HG02840 (cell line): ENCODE data around the gene EIF4A3.
"Not testable (repeated sequence)": the region's sequence is repeated elsewhere in the genome, so short reads cannot be mapped to it uniquely, and the experiment has no call there.

Experiments
- ATAC-seq: cut with Tn5 transposase; IDR thresholded peaks from one replicate; pipeline ENCODE4 v1.9.1; 2021; ENCODE audit warnings: mild to moderate bottlenecking, moderate library complexity, moderate number of reproducible peaks; ENCODE audit not compliant: unreplicated experiment, low FRiP score

The EIF4A3 gene

DNA sequence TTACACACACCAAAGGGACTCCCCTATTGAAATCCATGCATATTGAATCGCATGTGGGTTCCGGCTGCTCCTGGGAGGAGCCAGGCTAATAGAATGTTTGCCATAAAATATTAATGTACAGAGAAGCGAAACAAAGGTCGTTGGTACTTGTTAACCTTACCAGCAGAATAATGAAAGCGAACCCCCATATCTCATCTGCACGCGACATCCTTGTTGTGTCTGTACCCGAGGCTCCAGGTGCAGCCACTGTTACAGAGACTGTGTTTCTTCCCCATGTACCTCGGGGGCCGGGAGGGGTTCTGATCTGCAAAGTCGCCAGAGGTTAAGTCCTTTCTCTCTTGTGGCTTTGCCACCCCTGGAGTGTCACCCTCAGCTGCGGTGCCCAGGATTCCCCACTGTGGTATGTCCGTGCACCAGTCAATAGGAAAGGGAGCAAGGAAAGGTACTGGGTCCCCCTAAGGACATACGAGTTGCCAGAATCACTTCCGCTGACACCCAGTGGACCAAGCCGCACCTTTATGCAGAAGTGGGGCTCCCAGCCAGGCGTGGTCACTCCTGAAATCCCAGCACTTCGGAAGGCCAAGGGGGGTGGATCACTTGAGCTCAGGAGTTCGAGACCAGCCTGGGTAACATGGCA, 43.4 kb downstream of the EIF4A3 start:
- ATAC-seq: no peak

DNA sequence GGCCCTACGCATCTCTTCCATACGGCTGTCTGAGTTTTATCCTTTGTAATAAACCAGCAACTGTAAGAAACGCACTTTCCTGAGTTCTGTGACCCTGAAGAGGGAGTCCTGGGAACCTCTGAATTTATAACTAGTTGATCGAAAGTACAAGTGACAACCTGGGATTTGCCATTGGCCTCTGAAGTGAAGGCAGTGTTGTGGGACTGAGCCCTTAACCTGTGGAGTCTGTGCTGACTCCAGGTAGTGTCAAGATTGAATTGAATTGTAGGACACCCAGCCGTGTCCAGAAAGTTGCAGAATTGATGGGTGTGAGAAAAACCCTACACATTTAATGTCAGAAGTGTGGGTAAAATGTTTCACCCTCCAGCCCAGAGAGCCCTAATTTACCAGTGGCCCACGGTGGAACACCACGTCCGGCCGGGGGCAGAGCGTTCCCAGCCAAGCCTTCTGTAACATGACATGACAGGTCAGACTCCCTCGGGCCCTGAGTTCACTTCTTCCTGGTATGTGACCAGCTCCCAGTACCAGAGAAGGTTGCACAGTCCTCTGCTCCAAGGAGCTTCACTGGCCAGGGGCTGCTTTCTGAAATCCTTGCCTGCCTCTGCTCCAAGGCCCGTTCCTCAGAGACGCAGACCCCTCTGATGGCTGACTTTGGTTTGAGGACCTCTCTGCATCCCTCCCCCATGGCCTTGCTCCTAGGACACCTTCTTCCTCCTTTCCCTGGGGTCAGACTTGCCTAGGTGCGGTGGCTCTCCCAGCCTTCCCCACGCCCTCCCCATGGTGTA, 44.1 kb downstream of the EIF4A3 start:
- no peak for ATAC-seq

DNA sequence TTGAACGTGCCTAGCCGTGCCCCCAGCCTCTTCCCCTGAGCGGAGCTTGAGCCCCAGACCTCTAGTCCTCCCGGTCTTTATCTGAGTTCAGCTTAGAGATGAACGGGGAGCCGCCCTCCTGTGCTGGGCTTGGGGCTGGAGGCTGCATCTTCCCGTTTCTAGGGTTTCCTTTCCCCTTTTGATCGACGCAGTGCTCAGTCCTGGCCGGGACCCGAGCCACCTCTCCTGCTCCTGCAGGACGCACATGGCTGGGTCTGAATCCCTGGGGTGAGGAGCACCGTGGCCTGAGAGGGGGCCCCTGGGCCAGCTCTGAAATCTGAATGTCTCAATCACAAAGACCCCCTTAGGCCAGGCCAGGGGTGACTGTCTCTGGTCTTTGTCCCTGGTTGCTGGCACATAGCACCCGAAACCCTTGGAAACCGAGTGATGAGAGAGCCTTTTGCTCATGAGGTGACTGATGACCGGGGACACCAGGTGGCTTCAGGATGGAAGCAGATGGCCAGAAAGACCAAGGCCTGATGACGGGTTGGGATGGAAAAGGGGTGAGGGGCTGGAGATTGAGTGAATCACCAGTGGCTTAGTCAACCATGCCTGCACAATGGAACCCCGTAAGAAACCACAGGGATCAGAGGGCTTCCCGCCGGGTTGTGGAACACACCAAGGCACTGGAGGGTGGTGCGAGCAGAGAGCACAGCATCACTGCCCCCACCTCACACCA, 44.8 kb downstream of the EIF4A3 start:
- ATAC-seq: peak; percentile 19

DNA sequence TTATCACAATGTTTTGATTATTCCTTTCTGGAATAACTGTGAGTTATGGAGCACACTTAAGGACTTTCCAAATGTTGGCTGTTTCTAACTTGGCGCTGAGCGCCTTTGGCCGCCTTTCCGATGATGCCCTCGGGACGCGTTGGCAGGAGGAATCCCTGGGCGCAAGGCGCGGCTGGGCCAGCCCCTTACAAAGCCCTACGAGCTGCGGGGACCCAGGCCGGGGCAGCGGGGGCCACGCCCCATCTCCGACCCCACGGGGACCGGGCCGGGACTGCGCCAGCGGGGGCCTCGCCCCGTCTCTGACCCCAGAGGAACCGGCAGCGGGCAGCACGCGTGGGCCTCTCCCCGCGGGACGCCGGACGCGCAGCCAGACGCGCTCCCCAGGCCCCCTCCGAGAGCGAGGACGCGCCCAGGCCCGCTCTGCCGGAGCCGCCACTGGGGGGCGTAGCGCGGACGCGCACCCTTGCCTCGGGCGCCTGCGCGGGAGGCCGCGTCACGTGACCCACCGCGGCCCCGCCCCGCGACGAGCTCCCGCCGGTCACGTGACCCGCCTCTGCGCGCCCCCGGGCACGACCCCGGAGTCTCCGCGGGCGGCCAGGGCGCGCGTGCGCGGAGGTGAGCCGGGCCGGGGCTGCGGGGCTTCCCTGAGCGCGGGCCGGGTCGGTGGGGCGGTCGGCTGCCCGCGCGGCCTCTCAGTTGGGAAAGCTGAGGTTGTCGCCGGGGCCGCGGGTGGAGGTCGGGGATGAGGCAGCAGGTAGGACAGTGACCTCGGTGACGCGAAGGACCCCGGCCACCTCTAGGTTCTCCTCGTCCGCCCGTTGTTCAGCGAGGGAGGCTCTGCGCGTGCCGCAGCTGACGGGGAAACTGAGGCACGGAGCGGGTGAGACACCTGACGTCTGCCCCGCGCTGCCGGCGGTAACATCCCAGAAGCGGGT, 45.6 kb downstream of the EIF4A3 start, which contains the start of gene GAA:
Gene GAA (plus strand): TSS at position 571 of the 935 bp plus-strand sequence. CDS start 3,006 bp downstream, outside the sequence.
- peak; percentile 56 for ATAC-seq

DNA sequence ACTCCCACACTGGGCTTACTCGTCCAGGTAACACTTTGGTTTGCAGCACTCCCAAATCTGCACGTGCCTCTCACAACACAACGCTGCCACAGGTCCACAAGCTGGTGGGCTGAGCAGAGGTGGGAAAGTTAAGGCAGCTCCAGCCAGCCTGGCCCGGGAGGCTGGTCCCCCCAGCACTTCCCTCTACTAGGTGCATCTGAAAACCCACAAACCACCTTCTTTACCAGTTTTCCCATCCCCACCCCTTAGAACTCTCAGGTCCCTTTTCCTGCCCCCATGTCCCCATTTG, 46.9 kb downstream of the EIF4A3 start:
- ATAC-seq: no peak

DNA sequence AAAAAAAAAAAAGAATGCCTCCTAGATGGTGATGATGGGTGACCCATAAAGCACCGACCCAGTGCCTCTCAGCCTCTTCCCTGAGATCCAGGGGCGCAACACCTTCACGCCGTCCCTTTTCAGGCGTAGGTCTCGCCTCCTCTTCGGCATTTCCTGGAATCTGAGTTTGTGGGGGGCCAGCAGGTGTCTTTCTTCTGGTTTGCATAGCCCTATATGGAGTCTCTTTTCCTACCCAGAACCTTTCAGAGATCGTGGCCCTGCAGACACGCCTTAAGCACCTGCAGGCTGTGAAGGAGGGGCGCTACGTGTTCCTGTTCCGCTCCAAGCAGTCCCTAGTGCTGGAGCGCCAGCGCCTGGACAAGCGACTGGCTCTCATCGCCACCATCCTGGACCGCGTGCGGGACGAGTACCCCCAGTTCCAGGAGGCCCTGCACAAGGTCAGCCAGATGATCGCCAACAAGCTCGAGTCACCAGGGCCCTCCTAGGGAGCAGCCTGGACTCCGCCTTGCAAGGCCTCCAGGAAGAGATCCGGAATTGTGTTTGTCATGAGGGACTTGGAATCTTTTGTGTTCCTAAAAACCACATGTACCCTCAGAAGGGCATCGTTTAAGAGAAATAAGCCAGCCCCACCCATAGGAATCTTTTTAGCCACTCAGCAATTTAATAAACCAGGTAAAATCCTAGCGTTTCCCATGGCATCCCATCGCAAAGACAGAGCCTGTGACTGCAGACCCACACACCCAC, 47.5 kb downstream of the EIF4A3 start:
- no peak for ATAC-seq

DNA sequence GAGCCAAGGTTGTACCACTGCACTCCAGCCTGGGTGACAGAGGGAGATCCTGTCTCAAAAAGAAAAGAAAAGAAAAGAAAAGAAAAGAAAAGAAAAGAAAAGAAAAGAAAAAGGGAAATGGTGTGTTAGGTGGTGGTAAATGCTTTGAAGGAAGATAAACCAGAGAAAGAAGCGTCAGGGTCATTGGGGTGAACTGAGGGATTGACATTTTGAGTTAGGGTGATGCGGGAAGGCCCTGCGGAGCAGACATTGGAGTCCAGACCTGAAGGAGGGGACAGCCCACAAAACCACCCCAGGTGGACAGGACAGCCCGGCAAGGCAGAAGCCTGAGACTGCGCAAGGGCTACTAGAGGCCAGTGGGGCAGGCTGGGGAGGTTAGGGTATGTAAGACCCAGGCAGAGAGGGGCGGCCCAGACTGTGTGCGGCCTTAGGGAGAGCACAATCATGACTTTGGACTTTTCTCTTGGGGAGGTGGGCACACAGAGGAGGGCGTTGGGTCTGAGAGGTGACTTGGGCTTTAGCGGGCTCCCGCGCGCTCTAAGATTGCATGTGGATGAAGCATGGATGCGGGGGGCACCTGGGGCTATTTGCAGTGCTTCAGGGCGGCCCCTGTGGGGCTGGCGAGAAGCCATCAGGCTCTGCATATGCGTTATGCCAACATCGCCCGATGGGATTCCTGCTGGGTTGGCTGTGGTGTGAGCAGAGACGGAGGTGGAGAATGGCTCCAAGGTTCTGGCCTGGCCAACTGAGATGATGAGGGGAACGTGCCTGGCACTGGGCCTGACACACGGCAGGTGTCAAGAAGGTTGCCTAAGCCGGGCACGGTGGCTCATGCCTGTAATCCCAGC, 48.9 kb downstream of the EIF4A3 start:
- no peak for ATAC-seq

GRCh38 chr17:80097127-80097621, 49.8 kb downstream of the EIF4A3 start:
- no peak for ATAC-seq

DNA sequence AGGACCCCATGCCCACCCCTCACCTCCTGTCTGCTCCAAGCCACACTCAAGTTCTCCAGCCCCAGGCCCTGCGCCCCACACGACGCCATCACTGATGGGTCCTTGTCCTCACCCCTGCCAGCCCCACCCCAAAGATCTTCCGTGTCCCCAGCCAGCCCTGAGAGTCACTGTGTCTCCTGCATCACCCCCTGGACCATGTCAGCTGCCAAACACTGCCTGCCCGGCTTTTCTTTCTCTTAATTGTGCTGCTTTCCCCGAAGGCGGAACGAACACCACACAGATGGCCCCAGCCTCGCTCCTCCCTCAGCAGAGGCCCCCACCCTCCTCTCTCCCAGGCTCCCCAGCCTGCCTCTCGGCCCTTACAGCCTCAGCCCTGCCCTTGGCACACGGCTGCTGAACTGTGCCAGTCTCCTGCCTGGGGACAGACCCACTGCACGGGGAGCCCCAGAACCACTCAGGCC, 50.3 kb downstream of the EIF4A3 start:
- no peak for ATAC-seq

DNA sequence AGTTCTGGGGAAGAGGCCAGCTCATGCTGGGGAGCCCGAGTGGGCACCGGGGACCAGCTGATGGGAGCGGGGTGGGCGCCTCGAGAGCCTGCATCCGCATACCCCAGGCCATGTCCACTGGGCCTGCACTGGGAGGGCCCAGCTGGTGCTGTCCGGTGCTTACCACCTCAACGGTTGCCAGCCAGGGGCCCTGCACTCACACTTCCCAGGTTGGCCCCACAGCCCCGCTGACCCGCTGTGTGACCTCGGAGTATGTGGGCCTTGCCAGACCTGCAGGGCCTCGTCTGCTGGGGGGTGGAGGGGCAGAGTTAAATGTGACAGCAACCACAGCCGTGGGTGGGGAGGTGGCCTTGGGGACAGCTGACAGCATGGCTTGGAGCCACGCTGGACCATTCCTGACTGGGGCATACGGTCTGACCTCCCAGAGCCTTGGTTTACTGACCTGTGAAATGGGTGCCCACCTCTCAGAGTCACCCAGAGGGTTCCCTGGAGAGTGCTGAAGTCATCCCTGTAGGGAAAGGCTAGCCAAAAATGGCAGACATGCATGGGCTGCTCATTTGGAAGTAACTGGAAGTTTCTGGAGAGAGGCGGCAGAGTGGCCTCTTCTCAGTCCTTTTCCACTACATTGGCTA, 51.0 kb downstream of the EIF4A3 start:
- ATAC-seq: no peak

DNA sequence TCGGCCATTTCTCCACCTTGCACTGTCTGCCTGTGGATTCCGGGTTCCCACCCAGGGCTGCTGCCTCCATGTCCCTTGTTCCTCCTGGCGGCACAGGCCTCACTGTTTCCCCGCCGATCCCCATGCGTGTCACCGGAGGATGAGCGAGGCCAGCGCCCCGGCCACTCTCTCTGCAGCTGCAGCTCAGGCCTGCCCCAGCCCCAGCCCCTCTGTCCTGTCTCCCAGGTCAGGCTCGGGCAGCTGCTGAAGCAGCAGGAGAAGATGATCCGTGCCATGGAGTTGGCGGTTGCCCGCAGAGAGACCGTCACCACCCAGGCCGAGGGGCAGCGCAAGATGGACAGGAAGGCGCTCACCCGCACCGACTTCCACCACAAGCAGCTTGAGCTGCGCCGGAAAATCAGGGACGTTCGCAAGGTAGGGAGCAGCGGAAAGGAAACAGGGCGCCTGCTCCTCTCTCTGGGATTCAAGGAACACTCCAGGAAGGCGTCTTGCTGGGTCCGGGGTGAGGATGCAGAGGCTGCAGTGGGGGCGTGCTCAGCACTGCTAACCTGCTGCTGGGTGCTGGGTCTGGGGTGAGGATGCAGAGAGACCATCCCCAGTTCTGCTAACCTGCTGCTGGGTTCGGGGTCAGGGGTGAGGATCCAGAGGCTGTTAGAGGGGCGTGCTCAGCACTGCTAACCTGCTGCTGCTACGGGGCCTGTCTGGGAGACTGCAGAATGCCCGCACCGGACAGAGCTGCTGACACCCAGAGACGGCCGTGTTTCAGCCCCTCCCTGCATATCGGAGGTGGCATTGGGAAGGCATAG, 51.7 kb downstream of the EIF4A3 start:
- no peak for ATAC-seq

- ATAC-seq: no peak
Measured at GRCh38 chr17:80092959-80093358, 54.0 kb downstream of the EIF4A3 start.

GRCh38 chr17:80091376-80091775, 55.6 kb downstream of the EIF4A3 start:
- ATAC-seq: no peak

- not testable (repeated sequence) for ATAC-seq
Measured at GRCh38 chr17:80090164-80090563, 56.8 kb downstream of the EIF4A3 start.

DNA sequence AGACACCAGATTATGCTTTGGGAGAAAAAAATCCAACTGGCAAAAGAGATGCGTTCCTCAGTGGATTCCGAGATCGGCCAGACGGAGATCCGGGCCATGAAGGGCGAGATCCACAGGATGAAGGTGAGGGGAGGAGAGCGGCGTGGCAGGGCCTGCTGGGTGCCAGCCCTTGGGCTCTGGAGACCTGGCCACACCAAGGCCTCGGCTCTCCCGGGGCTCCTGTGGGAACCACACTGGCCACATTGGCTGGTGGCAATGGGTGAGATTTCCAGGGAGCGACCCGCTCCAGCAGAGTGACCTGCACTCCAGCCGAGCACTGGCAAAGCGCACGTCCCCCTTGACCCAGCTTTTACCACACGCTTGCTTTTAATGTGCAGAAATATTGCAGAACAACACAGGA, 57.2 kb downstream of the EIF4A3 start:
- no peak for ATAC-seq

- no peak for ATAC-seq
Measured at GRCh38 chr17:80087346-80088265, 59.3 kb downstream of the EIF4A3 start.
